Non-pigmented ciliary epithelial cell (primary cell): ENCODE data around the gene ARMC6.
"Not testable (repeated sequence)": the region's sequence is repeated elsewhere in the genome, so short reads cannot be mapped to it uniquely, and the experiment has no call there.

Experiments used
- DNase-seq: peaks from one replicate; pipeline ENCODE4 v3.0.0-alpha.2; 2010; ENCODE audit warnings: low read depth

ARMC6 gene

DNA sequence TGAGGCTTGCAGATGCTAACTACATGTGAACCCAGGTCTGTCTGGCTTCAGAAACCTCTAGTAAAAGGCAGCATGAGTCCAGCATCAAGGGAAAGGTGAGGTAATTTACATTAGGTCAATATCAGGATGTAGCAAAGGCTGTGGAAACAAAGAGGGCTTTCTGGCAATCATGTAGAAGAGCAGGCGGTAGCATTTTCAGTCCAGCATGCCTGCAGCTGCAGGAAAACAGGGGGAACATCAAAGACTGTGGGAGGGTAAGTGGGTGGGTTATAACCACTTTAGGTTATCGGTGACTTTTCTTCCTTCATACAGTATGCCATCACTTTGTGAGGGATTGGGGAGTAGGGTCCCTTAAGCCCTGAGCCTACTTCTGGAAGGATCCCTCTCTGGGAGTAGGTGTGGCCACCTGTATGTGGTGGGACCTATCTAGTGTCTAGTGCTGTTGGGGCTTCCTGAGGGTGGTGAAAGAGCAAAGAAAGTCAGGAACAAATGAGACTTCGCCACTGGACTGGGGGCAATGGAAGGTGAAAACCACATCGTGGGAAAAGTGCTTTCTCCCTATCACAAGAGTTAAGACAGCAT is 10.9 kb upstream of the ARMC6 start:
- no peak for DNase-seq

DNA sequence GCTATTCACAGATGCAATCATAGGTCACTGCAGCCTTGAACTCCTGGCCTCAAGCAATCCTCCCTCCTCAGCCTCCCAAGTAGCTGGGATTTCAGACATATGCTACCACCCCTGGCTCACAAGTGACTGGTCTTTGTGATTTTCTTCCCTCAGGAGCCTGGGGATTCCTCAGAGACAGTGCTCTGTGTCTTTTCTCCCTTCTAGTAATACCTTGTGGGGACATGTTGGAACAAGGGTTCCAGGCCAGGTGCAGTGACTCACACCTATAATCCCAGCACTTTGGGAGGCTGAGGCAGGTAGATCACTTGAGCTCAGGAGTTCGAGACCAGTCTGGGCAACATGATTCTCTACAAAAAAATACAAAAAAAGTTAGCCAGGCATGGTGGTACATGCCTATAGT is 10.0 kb upstream of the ARMC6 start:
- DNase-seq, result not testable (repeated sequence)

DNA sequence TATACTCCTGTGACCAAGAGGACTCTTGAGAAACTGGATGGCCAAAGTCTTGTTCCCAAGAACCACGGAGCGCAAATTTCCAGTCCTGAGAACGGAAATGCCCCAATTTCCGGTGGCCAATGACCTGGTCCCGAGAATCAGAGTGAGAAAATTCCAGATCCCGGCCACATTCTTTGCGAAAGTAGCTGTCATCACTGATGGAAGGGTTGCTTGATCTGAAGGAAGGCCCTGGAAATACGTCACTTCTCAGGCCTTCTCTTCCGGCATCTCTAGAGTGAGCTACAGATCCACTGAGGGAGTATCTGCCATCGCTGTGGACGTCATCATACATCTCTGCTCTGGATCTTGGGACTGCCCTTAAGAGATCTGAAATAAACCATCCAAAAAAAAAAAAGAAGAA is 7.5 kb upstream of the ARMC6 start:
- DNase-seq, result no peak

DNA sequence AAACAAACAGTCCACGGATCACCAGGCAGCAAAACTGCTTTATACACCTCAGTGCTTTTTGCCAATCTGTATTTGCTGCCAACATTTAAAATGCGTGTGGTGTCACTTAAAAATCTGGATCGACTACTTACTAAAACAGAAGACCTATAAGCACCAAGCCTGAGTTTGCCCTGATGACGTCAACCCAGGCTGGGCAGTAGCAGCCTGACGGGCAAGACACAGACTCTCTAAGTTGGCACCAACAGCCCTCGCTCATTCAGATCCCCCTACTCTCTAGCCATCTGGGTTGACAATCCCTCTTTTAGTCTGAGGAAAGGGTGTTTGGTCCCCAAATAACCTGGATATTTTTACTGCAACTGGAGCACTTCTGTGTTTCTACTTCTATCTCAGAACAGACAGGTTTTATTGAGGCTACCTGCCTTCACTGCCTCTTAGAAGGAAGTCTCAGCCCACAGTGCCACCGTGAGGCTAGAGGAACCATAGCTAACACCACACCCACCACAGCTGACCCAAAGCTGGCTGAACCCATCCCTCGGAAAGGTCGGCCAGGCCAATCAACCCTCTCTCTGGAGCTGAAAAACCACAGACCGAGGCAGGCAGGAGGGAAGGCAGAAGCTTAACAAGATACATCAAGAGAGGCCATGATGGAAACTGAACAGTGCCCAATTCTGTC is 7.0 kb upstream of the ARMC6 start:
- DNase-seq, result no peak

DNA sequence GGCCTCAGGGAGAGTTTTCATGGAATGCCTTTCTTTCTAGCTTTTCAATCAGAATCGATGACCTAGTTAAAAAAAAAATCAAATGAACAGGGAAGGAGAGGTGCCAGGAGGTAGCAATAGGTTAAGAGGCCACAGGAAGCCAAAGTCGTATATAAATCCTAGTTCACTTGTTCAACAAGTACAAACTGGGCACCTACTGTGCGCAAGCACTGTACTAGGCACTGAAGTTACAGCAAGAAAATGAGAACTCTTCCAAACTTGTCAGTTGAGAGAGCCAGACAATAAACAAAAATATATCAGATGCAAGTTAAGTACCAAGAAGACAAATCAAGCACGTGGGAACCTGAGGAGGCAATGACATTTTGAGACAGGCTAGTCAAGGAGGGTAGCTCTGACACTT is 6.2 kb upstream of the ARMC6 start:
- no peak for DNase-seq

DNA sequence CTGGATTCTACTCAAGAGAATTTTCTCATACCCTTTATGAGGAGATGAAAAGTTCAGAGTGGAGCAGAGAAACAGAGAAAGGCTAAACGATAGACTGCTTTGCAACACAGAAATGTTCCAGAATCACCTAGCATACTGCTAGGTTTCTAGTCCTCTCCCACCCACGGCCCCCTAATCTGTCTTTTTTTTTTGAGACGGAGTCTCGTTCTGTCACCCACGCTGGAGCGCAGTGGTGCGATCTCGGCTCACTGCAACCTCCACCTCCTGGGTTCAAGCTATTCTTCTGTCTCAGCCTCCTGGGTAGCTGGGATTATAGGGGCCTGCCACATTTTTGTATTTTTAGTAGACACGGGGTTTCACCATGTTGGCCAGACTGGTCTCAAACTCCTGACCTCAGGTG is 4.9 kb upstream of the ARMC6 start:
- no peak for DNase-seq

- no peak for DNase-seq
Observed at GRCh38 chr19:19031891-19032290, 1.5 kb upstream of the ARMC6 start.

- peak; percentile 57 for DNase-seq
Observed at GRCh38 chr19:19032420-19033175, 805 bp upstream of the ARMC6 start.

- no peak for DNase-seq
Observed at GRCh38 chr19:19033176-19033425, 302 bp upstream of the ARMC6 start.

- peak; percentile 20 for DNase-seq
Observed at GRCh38 chr19:19034204-19034624, 811 bp downstream of the ARMC6 start.

DNA sequence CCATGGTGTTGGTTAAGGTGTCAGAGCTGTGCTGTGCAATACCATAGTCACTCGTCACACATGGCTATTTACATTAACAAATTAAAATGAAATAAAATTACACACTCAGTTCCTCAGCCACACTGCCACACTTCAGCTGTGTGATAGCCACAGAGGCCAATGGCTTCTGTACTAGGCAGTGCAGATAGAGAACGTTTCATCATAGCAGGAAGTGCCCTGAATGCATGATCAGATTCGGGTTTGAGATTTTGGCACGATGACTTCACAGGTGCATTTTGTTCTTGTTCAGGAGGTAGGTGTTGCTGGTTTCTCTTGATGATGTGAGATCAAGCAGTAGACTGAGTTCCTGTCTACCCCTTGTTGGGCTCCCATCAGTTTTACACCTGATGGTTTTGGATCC is 6.5 kb downstream of the ARMC6 start:
- no peak for DNase-seq

DNA sequence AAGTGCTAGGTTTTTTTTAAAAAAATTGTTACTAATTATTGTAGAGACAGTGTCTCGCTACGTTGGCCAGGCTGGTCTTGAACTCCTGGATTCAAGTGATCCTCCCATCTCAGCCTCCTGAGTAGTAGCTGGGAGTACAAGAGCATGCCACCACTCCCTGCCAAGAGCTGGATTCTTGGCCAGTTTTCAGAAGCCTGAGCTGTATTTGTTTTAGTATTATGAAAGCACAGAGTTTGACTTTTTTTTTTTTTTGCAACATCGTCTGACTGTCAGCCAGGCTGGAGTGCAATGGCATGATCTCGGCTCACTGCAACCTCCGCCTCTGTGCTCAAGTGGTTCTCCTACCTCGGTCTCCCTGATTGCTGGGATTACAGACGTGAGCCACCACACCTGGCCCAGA is 7.0 kb downstream of the ARMC6 start:
- DNase-seq, result no peak

DNA sequence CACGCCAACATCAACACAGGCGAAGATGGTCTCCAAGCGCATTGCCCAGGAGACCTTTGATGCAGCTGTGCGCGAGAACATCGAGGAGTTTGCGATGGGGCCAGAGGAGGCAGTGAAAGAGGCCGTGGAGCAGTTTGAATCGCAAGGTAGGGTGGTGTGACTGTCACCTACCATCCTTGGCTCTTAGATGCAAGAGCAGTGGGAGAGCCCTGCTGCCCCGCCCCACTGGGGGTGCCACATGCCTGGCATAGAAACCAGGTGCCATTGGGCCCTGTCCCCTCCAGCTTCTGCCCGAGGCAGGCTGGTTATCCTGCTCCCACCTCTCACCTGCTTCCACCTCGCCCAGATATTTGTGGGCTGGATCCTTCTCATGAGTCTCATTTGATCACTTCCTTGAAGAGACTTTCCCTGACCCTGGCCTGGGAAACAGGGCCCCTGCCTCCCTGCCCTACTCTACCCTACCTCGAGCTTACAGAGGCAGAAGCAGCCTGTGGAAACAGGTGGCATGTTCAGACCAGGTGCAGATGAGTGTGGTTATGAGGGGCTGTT is 9.4 kb downstream of the ARMC6 start:
- DNase-seq, result no peak

DNA sequence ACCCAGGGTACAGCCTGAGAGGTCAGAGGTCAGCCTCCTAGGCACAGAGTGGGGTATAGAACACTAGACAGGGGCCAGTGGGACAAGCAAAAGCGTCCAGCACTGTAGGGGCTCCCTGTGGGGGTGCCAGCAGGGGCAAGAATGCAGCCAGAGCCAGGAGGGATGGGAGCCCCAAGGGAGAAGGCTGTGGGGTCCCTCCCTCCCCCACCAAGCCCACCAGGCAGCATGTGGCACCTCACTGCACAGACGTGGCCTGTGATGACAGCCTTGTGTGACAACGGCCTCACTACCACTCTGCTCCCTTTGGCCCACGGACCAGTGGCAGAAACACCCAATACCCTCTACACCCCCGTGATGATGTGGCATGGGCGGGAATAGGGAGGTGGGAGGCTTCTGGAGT is 10.1 kb downstream of the ARMC6 start:
- no peak for DNase-seq

GRCh38 chr19:19043881-19044280 is 10.5 kb downstream of the ARMC6 start:
- DNase-seq, result no peak

GRCh38 chr19:19049406-19049805 is 16.0 kb downstream of the ARMC6 start:
- no peak for DNase-seq

DNA sequence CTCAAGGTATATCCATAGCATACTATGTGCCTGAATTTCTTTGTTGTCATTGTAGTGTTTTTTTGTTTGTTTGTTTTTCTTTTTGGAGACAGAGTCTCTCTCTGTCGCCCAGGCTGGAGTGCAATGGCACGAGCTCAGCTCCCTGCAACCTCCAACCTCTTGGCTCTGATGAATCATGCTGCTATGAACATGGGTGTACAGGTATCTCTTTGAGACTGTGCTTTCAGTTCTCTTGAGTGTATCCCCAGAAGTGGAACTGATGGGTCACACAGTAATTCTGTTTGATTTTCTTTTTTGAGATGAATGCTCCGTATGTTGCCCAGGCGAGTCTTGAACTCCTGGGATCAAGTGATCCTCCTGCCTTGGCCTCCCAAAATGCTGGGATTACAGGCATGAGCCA is 16.7 kb downstream of the ARMC6 start:
- no peak for DNase-seq

DNA sequence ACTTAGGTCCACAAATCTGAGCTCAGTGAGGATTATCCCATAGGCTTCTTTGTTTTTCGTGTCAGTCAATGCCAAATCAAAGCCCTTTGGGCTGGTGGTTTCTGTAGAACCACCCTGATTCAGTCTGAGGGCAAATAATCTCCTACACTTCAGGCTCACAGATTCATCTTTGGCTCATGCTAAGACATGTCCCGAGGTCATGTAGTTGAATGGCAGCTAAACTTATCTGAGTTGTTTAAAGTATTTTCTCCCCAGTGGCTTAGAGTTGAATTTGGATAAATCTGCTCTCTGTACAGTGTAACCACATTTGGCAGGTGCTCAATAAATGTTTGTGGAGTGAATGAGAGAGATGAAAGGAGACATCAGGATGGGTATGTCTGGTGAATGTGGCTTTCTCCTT is 17.3 kb downstream of the ARMC6 start:
- no peak for DNase-seq

DNA sequence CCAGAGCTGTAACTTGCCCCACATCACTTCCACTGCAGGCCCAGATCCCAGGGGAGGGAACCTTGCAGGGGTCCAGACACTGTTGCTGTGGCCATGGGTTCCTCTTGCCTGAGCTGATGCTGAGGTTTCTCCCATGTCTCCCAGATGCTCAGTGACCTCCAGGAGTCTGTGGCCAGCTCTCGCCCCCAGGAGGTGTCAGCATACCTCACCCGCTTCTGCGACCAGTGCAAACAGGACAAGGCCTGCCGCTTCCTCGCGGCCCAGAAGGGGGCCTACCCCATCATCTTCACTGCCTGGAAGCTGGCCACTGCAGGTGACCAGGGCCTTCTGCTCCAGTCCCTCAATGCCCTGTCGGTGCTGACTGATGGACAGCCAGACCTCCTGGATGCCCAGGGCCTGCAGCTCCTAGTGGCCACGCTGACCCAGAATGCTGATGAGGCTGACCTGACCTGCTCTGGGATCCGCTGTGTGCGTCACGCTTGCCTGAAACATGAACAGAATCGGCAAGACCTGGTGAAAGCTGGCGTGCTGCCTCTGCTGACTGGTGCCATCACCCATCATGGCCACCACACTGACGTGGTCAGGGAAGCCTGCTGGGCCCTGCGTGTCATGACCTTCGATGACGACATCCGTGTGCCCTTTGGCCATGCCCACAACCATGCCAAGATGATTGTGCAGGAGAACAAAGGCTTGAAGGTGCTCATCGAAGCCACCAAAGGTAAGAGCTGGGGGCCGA is 18.2 kb downstream of the ARMC6 start:
- no peak for DNase-seq

GRCh38 chr19:19052921-19053320 is 19.5 kb downstream of the ARMC6 start:
- DNase-seq, result no peak

- no peak for DNase-seq
Observed at GRCh38 chr19:19053508-19054314, 20.3 kb downstream of the ARMC6 start.
